CD4-positive, alpha-beta T cell treated with Interleukin-1 beta for 1 hour (primary cell): ENCODE measurements around the gene RRM2.

ENCODE experiments used
- DNase-seq, 2 donors: peaks; one replicate each; pipeline ENCODE4 v3.0.0-alpha.2; 2020 to 2022

Gene RRM2

GRCh38 chr2:10173258-10174005 lies 50.9 kb downstream of the RRM2 start:
- no peak for DNase-seq

GRCh38 chr2:10174173-10174572 lies 51.6 kb downstream of the RRM2 start:
- no peak for DNase-seq

- no peak for DNase-seq
Observed at GRCh38 chr2:10175441-10175840, 52.9 kb downstream of the RRM2 start.

GRCh38 chr2:10178751-10179150 lies 56.2 kb downstream of the RRM2 start:
- DNase-seq = no peak

GRCh38 chr2:10179422-10179821 lies 56.9 kb downstream of the RRM2 start:
- DNase-seq = no peak

GRCh38 chr2:10180229-10180628 lies 57.7 kb downstream of the RRM2 start:
- no peak for DNase-seq
